Neural progenitor cell (in vitro differentiated cells): ENCODE results near the gene FAM219A. TPM values are rescaled to one million over a fixed set of nuclear protein-coding genes. Genes with fewer than 3 reads are reported as not detected.

Experiments
- DNase-seq: peaks from one replicate; pipeline ENCODE4 v3.0.0-alpha.2; 2016; ENCODE audit warnings: low spot score
- H2AFZ ChIP-seq: fragments of 200-600 bp; sonication (generic); replicated peaks from 2 replicates; pipeline ENCODE4 v1.6.1; 2016; ENCODE audit warnings: antibody characterized with exemption
- H3F3A ChIP-seq: fragments of 200-600 bp; sonication (generic); 2 replicates; pipeline ENCODE4 v1.6.1; 2016; ENCODE audit warnings: antibody characterized with exemption, low read depth
- H3K27ac ChIP-seq: fragments of 200-600 bp; sonication (generic); 2 replicates; pipeline ENCODE4 v1.5.1; 2016; ENCODE audit warnings: mild to moderate bottlenecking
- H3K27me3 ChIP-seq: fragments of 200-600 bp; sonication (generic); 2 replicates; pipeline ENCODE4 v1.6.1; 2016; ENCODE audit warnings: mild to moderate bottlenecking, moderate library complexity
- H3K36me3 ChIP-seq: fragments of 200-600 bp; sonication (generic); 2 replicates; pipeline ENCODE4 v1.5.1; 2016
- H3K4me1 ChIP-seq: fragments of 200-600 bp; sonication (generic); 2 replicates; pipeline ENCODE4 v1.6.1; 2016; ENCODE audit warnings: mixed run types
- H3K4me2 ChIP-seq: fragments of 200-600 bp; sonication (generic); 2 replicates; pipeline ENCODE4 v1.6.1; 2016
- H3K4me3 ChIP-seq: fragments of 200-600 bp; sonication (generic); 2 replicates; pipeline ENCODE4 v1.5.1; 2016
- H3K79me2 ChIP-seq: fragments of 200-600 bp; sonication (generic); 2 replicates; pipeline ENCODE4 v1.6.1; 2016; ENCODE audit warnings: low read depth
- H3K9ac ChIP-seq: fragments of 200-600 bp; sonication (generic); 2 replicates; pipeline ENCODE4 v1.6.1; 2016
- H3K9me3 ChIP-seq: fragments of 200-600 bp; sonication (generic); 2 replicates; pipeline ENCODE4 v1.5.1; 2016; ENCODE audit warnings: low read depth
- H4K20me1 ChIP-seq: fragments of 200-600 bp; sonication (generic); 2 replicates; pipeline ENCODE4 v1.6.1; 2016; ENCODE audit warnings: low read depth
- H3K27ac Mint-ChIP-seq: 3 replicates; pipeline ENCODE4 v1.8.0; 2021; ENCODE audit warnings: mixed read lengths
- H3K27me3 Mint-ChIP-seq: 2 replicates; pipeline ENCODE4 v1.8.0; 2022; ENCODE audit warnings: low read depth, mild to moderate bottlenecking, inconsistent platforms, moderate library complexity, mixed read lengths; ENCODE audit not compliant: insufficient read depth
- H3K36me3 Mint-ChIP-seq: 3 replicates; pipeline ENCODE4 v1.8.0; 2021; ENCODE audit warnings: mixed read lengths
- H3K4me1 Mint-ChIP-seq: 3 replicates; pipeline ENCODE4 v1.8.0; 2021; ENCODE audit warnings: mixed read lengths
- H3K4me3 Mint-ChIP-seq: 3 replicates; pipeline ENCODE4 v1.8.0; 2021; ENCODE audit warnings: mild to moderate bottlenecking, moderate library complexity, mixed read lengths
- H3K9me3 Mint-ChIP-seq: 3 replicates; pipeline ENCODE4 v1.8.0; 2020; ENCODE audit warnings: mixed read lengths
- CTCF ChIP-seq: fragments of 200-600 bp; sonication (generic); IDR thresholded peaks from 2 replicates; pipeline ENCODE4 v1.5.1; 2017; ENCODE audit warnings: antibody characterized with exemption, mild to moderate bottlenecking
- EZH2 ChIP-seq: fragments of 200-600 bp; sonication (generic); IDR thresholded peaks from 2 replicates; pipeline ENCODE4 v1.6.1; 2017; ENCODE audit warnings: antibody characterized with exemption, mild to moderate bottlenecking, moderate library complexity
- EZH2phosphoT487 ChIP-seq: fragments of 200-600 bp; sonication (generic); IDR thresholded peaks from 2 replicates; pipeline ENCODE4 v1.6.1; 2017; ENCODE audit warnings: antibody characterized with exemption
- total RNA-seq: library from RNA; depleted of rRNA; stranded (reverse); fragments of >200 nt; gene quantifications from 2 replicates; pipeline ENCODE4 v1.2.3, GENCODE V29; 2015; ENCODE audit warnings: low replicate concordance

Gene FAM219A
- total RNA-seq, 1 donor from 2014 or later: 4.2 TPM

- no peaks in the 10 kb centered on the region for H3K36me3 ChIP-seq
- peaks cover 24% of the 10 kb centered on the region for H3K4me1 Mint-ChIP-seq
- H3K9ac ChIP-seq: no peak overlapping the region
- H3K4me3 ChIP-seq: no peak overlapping the region
- no peaks in the 10 kb centered on the region for H3K36me3 Mint-ChIP-seq
- H3K27ac Mint-ChIP-seq: no peak overlapping the region
- peaks cover 2% of the 10 kb centered on the region for H3K9me3 Mint-ChIP-seq
- no peaks in the 10 kb centered on the region for H3K9me3 ChIP-seq
- peaks cover 71% of the 10 kb centered on the region for H3K27me3 ChIP-seq
- H3K4me2 ChIP-seq: no peak overlapping the region
- no peak overlapping the region for H3K27ac ChIP-seq
- H4K20me1 ChIP-seq: peaks cover 7% of the 10 kb centered on the region
- peaks cover 43% of the 10 kb centered on the region for H3K27me3 Mint-ChIP-seq
- no peak for TF ChIP-seq EZH2
- TF ChIP-seq CTCF: no peak
- TF ChIP-seq EZH2phosphoT487: no peak
- H2AFZ ChIP-seq: no peak overlapping the region
- no peak for DNase-seq
- no peaks in the 10 kb centered on the region for H3K79me2 ChIP-seq
- peaks cover 13% of the 10 kb centered on the region for H3F3A ChIP-seq
- peaks cover 7% of the 10 kb centered on the region for H3K4me1 ChIP-seq
- H3K4me3 Mint-ChIP-seq: no peak overlapping the region
These were observed 75.5 kb downstream of the FAM219A start for GRCh38 chr9:34382879-34383278.

DNA sequence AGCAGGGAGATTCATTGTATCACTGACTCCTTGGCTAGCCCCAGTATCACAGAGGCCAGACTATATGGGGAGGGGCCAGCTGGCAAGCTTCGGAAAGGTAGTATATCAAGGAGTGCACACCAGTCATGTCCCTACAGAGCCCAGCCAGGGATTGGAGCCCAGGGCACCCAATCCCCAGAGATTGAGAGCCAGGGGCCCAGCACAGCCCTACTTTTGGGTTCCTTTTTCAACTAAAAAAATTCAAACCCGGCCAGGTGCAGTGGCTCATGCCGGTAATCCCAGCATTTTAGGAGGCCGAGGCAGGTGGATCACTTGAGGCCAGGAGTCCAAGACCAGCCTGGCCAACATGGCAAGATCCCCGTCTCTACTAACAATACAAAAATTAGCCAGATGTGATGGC lies 76.3 kb downstream of the FAM219A start:
- H3K36me3 Mint-ChIP-seq: no peaks in the 10 kb centered on the region
- H3K27me3 Mint-ChIP-seq: peaks cover 46% of the 10 kb centered on the region
- H3K36me3 ChIP-seq: no peaks in the 10 kb centered on the region
- peaks cover 13% of the 10 kb centered on the region for H3F3A ChIP-seq
- no peaks in the 10 kb centered on the region for H3K79me2 ChIP-seq
- H4K20me1 ChIP-seq: peaks cover 7% of the 10 kb centered on the region
- H3K9ac ChIP-seq: no peak overlapping the region
- DNase-seq: no peak
- no peak overlapping the region for H3K27ac ChIP-seq
- H3K4me3 ChIP-seq: no peak overlapping the region
- peaks cover 24% of the 10 kb centered on the region for H3K4me1 Mint-ChIP-seq
- peaks cover 2% of the 10 kb centered on the region for H3K9me3 Mint-ChIP-seq
- H3K9me3 ChIP-seq: no peaks in the 10 kb centered on the region
- peak overlapping the region; percentile 81 for H3K4me3 Mint-ChIP-seq
- peaks cover 7% of the 10 kb centered on the region for H3K4me1 ChIP-seq
- TF ChIP-seq CTCF (no peak), EZH2 (no peak), EZH2phosphoT487 (no peak)
- H2AFZ ChIP-seq: no peak overlapping the region
- no peak overlapping the region for H3K4me2 ChIP-seq
- H3K27me3 ChIP-seq: peaks cover 79% of the 10 kb centered on the region
- no peak overlapping the region for H3K27ac Mint-ChIP-seq

- peak overlapping the region; percentile 86 for H3K4me2 ChIP-seq
- Mint-ChIP-seq H3K4me1 (peaks cover 24% of the 10 kb centered on the region), H3K9me3 (peaks cover 2% of the 10 kb centered on the region), H3K36me3 (no peaks in the 10 kb centered on the region), H3K27ac (no peak overlapping the region), H3K4me3 (peak overlapping the region; percentile 81), H3K27me3 (peaks cover 46% of the 10 kb centered on the region)
- H3K79me2 ChIP-seq: no peaks in the 10 kb centered on the region
- no peaks in the 10 kb centered on the region for H3K36me3 ChIP-seq
- H3K4me3 ChIP-seq: peak overlapping the region; percentile 52
- H4K20me1 ChIP-seq: peaks cover 7% of the 10 kb centered on the region
- peaks cover 7% of the 10 kb centered on the region for H3K4me1 ChIP-seq
- H3F3A ChIP-seq: peaks cover 13% of the 10 kb centered on the region
- H3K9me3 ChIP-seq: no peaks in the 10 kb centered on the region
- H3K9ac ChIP-seq: no peak overlapping the region
- peak overlapping the region; percentile 26 for H2AFZ ChIP-seq
- peak; percentile 34 for DNase-seq
- TF ChIP-seq EZH2phosphoT487 (peak; percentile 0), CTCF (no peak)
- H3K27me3 ChIP-seq: peaks cover 87% of the 10 kb centered on the region
- no peak overlapping the region for H3K27ac ChIP-seq
These were observed 77.0 kb downstream of the FAM219A start for GRCh38 chr9:34381323-34381722.
